Measurements from ENCODE around the gene HYAL4. TPM values are rescaled to one million over a fixed set of nuclear protein-coding genes. Genes with fewer than 3 reads are reported as not detected.
A peak's percentile ranks its signal among the peaks of the same experiment; 100 is the strongest.

HYAL4 gene
- polyA plus RNA-seq, 1 donor from 2014 or later = not detected

DNA sequence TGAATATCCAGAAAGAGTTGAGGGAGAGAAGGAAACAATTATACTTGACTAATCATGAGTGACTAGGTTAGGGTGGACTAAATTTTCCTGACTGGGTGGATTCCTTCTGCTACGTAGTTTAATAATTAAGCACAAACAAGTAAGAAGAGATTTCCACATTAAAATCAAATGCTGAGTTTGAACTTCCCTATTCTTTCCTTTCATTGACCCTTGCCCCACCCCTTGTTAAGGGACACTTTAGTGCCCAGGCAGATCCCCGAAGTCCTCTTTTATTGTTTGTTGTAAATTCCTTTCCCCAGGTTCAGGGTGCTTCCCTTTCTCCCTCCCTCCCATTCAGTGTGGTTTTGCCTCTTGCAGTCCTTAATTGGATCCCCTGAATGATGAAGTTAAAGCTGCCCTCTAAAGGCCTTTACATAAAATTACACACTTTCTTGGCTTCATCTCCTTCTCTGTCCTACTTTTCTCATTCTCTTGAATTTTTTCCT is 71.3 kb downstream of the HYAL4 start:
- H3K9me2 ChIP-seq (ENCODE audit: insufficient read depth, low read length) = no peaks in the 10 kb centered on the region
- H3K36me3 ChIP-seq (ENCODE audit: insufficient read depth, low read length) = no peaks in the 10 kb centered on the region
- no peak overlapping the region for H3K4me2 ChIP-seq (ENCODE audit: low read length)
- no peaks in the 10 kb centered on the region for H3F3A ChIP-seq (ENCODE audit: insufficient read depth, low read length, poor library complexity, severe bottlenecking)
- no peak overlapping the region for H3K9ac ChIP-seq (ENCODE audit: low read length)
- no peak overlapping the region for H2AFZ ChIP-seq (ENCODE audit: low read depth, low read length)
- no peaks in the 10 kb centered on the region for H3K9me3 ChIP-seq (ENCODE audit: low read length)
- H3K27ac ChIP-seq (ENCODE audit: low read length) = no peak overlapping the region
- no peaks in the 10 kb centered on the region for H4K20me1 ChIP-seq (ENCODE audit: insufficient read depth)
- no peaks in the 10 kb centered on the region for H3K27me3 ChIP-seq (ENCODE audit: insufficient read depth, low read depth, low read length)
- no peak overlapping the region for H3K4me3 ChIP-seq (ENCODE audit: low read length)
- no peaks in the 10 kb centered on the region for H3K79me2 ChIP-seq (replicated peaks; ENCODE audit: insufficient read depth, low read length)
- TF ChIP-seq, protein P1, sequence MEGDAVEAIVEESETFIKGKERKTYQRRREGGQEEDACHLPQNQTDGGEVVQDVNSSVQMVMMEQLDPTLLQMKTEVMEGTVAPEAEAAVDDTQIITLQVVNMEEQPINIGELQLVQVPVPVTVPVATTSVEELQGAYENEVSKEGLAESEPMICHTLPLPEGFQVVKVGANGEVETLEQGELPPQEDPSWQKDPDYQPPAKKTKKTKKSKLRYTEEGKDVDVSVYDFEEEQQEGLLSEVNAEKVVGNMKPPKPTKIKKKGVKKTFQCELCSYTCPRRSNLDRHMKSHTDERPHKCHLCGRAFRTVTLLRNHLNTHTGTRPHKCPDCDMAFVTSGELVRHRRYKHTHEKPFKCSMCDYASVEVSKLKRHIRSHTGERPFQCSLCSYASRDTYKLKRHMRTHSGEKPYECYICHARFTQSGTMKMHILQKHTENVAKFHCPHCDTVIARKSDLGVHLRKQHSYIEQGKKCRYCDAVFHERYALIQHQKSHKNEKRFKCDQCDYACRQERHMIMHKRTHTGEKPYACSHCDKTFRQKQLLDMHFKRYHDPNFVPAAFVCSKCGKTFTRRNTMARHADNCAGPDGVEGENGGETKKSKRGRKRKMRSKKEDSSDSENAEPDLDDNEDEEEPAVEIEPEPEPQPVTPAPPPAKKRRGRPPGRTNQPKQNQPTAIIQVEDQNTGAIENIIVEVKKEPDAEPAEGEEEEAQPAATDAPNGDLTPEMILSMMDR (IDR thresholded peaks at IDR 0.05; ENCODE audit: poor library complexity, severe bottlenecking) = peak; percentile 33
- no peak for TF ChIP-seq SMC3 (conservative IDR thresholded peaks at IDR 0.05; ENCODE audit: poor library complexity)

DNA sequence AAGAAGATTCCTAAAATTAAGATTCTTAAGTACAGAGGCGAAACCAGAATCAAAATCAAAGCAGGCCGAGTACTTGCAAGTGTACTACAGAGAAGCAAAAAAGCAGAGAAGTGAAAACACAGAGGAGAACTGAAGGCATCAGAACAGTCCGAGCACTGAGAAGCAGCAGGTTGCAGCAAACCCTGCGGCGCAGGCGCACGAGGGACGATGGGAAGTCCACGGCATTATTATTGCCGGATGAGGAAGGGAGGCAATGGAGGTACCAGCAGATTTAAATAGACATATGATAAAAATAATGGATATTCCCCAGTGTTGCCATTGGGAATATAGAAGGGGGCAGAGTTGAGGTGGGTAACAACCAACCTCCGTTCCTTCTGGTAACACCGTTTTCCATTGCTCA is 72.9 kb downstream of the HYAL4 start:
- Histone ChIP-seq H3K9ac (ENCODE audit: low read length) (no peak overlapping the region), H3K9me3 (ENCODE audit: low read length) (no peaks in the 10 kb centered on the region), H3K4me3 (ENCODE audit: low read length) (no peak overlapping the region), H3K27me3 (ENCODE audit: insufficient read depth, low read depth, low read length) (no peaks in the 10 kb centered on the region), H3K79me2 (replicated peaks; ENCODE audit: insufficient read depth, low read length) (no peaks in the 10 kb centered on the region), H4K20me1 (ENCODE audit: insufficient read depth) (no peaks in the 10 kb centered on the region), H3K36me3 (ENCODE audit: insufficient read depth, low read length) (no peaks in the 10 kb centered on the region), H3K9me2 (ENCODE audit: insufficient read depth, low read length) (no peaks in the 10 kb centered on the region), H2AFZ (ENCODE audit: low read depth, low read length) (no peak overlapping the region), H3K4me2 (ENCODE audit: low read length) (no peak overlapping the region), H3F3A (ENCODE audit: insufficient read depth, low read length, poor library complexity, severe bottlenecking) (no peaks in the 10 kb centered on the region), H3K27ac (ENCODE audit: low read length) (no peak overlapping the region)
- TF ChIP-seq EP300 (conservative IDR thresholded peaks at IDR 0.05; ENCODE audit: poor library complexity, severe bottlenecking) = no peak
- TF ChIP-seq MXI1 (conservative IDR thresholded peaks at IDR 0.05; ENCODE audit: poor library complexity, severe bottlenecking) = no peak
- TF ChIP-seq TAF1 (IDR thresholded peaks at IDR 0.05; ENCODE audit: low read depth) = no peak
- no peak for TF ChIP-seq RAD21 (conservative IDR thresholded peaks at IDR 0.05)
- TF ChIP-seq SMC3 (conservative IDR thresholded peaks at IDR 0.05; ENCODE audit: poor library complexity) = no peak
- TF ChIP-seq EZH2 (IDR thresholded peaks at IDR 0.05; ENCODE audit: borderline replicate concordance, insufficient read depth, low read length, poor library complexity, severe bottlenecking) = no peak
- no peak for TF ChIP-seq POLR2AphosphoS5 (IDR thresholded peaks at IDR 0.05)
- TF ChIP-seq, protein P1 (IDR thresholded peaks at IDR 0.05; ENCODE audit: poor library complexity, severe bottlenecking) = no peak
- TF ChIP-seq, protein P2, sequence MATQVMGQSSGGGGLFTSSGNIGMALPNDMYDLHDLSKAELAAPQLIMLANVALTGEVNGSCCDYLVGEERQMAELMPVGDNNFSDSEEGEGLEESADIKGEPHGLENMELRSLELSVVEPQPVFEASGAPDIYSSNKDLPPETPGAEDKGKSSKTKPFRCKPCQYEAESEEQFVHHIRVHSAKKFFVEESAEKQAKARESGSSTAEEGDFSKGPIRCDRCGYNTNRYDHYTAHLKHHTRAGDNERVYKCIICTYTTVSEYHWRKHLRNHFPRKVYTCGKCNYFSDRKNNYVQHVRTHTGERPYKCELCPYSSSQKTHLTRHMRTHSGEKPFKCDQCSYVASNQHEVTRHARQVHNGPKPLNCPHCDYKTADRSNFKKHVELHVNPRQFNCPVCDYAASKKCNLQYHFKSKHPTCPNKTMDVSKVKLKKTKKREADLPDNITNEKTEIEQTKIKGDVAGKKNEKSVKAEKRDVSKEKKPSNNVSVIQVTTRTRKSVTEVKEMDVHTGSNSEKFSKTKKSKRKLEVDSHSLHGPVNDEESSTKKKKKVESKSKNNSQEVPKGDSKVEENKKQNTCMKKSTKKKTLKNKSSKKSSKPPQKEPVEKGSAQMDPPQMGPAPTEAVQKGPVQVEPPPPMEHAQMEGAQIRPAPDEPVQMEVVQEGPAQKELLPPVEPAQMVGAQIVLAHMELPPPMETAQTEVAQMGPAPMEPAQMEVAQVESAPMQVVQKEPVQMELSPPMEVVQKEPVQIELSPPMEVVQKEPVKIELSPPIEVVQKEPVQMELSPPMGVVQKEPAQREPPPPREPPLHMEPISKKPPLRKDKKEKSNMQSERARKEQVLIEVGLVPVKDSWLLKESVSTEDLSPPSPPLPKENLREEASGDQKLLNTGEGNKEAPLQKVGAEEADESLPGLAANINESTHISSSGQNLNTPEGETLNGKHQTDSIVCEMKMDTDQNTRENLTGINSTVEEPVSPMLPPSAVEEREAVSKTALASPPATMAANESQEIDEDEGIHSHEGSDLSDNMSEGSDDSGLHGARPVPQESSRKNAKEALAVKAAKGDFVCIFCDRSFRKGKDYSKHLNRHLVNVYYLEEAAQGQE (IDR thresholded peaks at IDR 0.05; ENCODE audit: borderline replicate concordance) = no peak
